HUES6 (cell line): ENCODE measurements around the gene CCDC60.
"Not testable (repeated sequence)": the region's sequence is repeated elsewhere in the genome, so short reads cannot be mapped to it uniquely, and the experiment has no call there.

Experiments used
- H3K27ac ChIP-seq: 2 replicates; pipeline ENCODE4 v1.7.0; 2013; ENCODE audit warnings: low read depth, mild to moderate bottlenecking, low read length, inconsistent platforms
- H3K27me3 ChIP-seq: 2 replicates; pipeline ENCODE4 v1.6.1; 2013; ENCODE audit warnings: low read length; ENCODE audit not compliant: control insufficient read depth, insufficient read depth
- H3K36me3 ChIP-seq: 2 replicates; pipeline ENCODE4 v1.6.1; 2013; ENCODE audit warnings: low read length; ENCODE audit not compliant: control insufficient read depth, insufficient read depth
- H3K4me1 ChIP-seq: 2 replicates; pipeline ENCODE4 v1.6.1; 2013; ENCODE audit warnings: low read length; ENCODE audit not compliant: control insufficient read depth, insufficient read depth
- H3K4me3 ChIP-seq: 2 replicates; pipeline ENCODE4 v1.5.1; 2013; ENCODE audit warnings: low read depth, low read length
- H3K9ac ChIP-seq: one replicate; pipeline ENCODE4 v1.6.1; 2013; ENCODE audit warnings: mild to moderate bottlenecking, low read length
- H3K9me3 ChIP-seq: 2 replicates; pipeline ENCODE4 v1.6.1; 2013; ENCODE audit warnings: low read depth, low read length; ENCODE audit not compliant: control insufficient read depth, insufficient read depth

CCDC60 gene

GRCh38 chr12:119338593-119339363 lies 4.2 kb downstream of the CCDC60 start:
- Histone ChIP-seq H3K27me3 (peaks cover 59% of the 10 kb centered on the region), H3K4me1 (peaks cover 11% of the 10 kb centered on the region), H3K9ac (no peak overlapping the region), H3K36me3 (no peaks in the 10 kb centered on the region), H3K27ac (no peak overlapping the region), H3K9me3 (no peaks in the 10 kb centered on the region), H3K4me3 (0 out of 2 replicates have a peak overlapping the region, but pooled peaks have one; percentile 9)

- Histone ChIP-seq H3K27ac (no peak overlapping the region), H3K4me3 (no peak overlapping the region), H3K9ac (no peak overlapping the region), H3K9me3 (no peaks in the 10 kb centered on the region), H3K4me1 (peaks cover 8% of the 10 kb centered on the region), H3K36me3 (no peaks in the 10 kb centered on the region), H3K27me3 (peaks cover 51% of the 10 kb centered on the region)
Measured at GRCh38 chr12:119340578-119340977, 6.0 kb downstream of the CCDC60 start.

GRCh38 chr12:119341020-119341419 lies 6.5 kb downstream of the CCDC60 start:
- Histone ChIP-seq H3K27ac (no peak overlapping the region), H3K27me3 (peaks cover 51% of the 10 kb centered on the region), H3K4me1 (peaks cover 8% of the 10 kb centered on the region), H3K9ac (no peak overlapping the region), H3K4me3 (no peak overlapping the region), H3K9me3 (no peaks in the 10 kb centered on the region), H3K36me3 (no peaks in the 10 kb centered on the region)

- H3K4me1 ChIP-seq: peaks cover 8% of the 10 kb centered on the region
Measured at GRCh38 chr12:119341988-119342387, 7.5 kb downstream of the CCDC60 start.

DNA sequence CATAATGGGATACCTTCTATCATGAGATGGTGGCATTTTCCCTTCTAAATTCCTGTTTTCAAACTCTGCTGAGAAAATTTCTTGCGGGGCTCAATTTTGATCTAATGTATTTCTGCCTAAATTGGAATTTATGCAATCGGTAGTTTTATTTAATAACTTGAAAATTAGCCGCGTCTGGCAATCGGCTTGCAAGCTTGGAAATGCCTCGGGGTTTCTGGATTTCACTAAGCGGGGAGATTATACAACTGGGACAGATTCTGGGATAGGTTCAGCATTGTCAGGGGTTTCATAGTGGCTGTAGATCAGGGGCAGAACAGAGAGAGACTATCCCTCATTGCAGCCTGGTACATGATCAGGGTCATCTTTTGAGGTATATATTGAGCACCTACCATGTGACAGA lies 8.6 kb downstream of the CCDC60 start:
- peaks cover 8% of the 10 kb centered on the region for H3K4me1 ChIP-seq
- H3K27me3 ChIP-seq: peaks cover 30% of the 10 kb centered on the region
- H3K36me3 ChIP-seq: no peaks in the 10 kb centered on the region
- H3K9me3 ChIP-seq: no peaks in the 10 kb centered on the region
- no peak overlapping the region for H3K4me3 ChIP-seq
- H3K27ac ChIP-seq: no peak overlapping the region
- H3K9ac ChIP-seq: no peak overlapping the region

More at GRCh38 chr12:119341988-119342387, 7.5 kb downstream of the CCDC60 start:
- Histone ChIP-seq H3K9ac (no peak overlapping the region), H3K4me3 (no peak overlapping the region), H3K27ac (no peak overlapping the region), H3K36me3 (no peaks in the 10 kb centered on the region), H3K9me3 (no peaks in the 10 kb centered on the region), H3K27me3 (peaks cover 42% of the 10 kb centered on the region)

- Histone ChIP-seq H3K27me3 (no peaks in the 10 kb centered on the region; the same call in 1 of the 2 replicates), H3K4me3 (no peak overlapping the region), H3K4me1 (no peaks in the 10 kb centered on the region), H3K27ac (no peak overlapping the region), H3K36me3 (no peaks in the 10 kb centered on the region), H3K9ac (no peak overlapping the region), H3K9me3 (peaks cover 29% of the 10 kb centered on the region)
Measured at GRCh38 chr12:119354172-119354571, 19.6 kb downstream of the CCDC60 start.

GRCh38 chr12:119360366-119360765 lies 25.8 kb downstream of the CCDC60 start:
- H3K27me3 ChIP-seq, H3K9ac ChIP-seq, H3K36me3 ChIP-seq, H3K4me3 ChIP-seq, H3K27ac ChIP-seq: not testable (repeated sequence)
- peaks cover 11% of the 10 kb centered on the region for H3K4me1 ChIP-seq
- peaks cover 28% of the 10 kb centered on the region for H3K9me3 ChIP-seq

- H3K27ac ChIP-seq: no peak overlapping the region
- no peaks in the 10 kb centered on the region for H3K36me3 ChIP-seq
- H3K27me3 ChIP-seq: no peaks in the 10 kb centered on the region
- H3K4me1 ChIP-seq: peaks cover 11% of the 10 kb centered on the region
- H3K4me3 ChIP-seq: no peak overlapping the region
- no peak overlapping the region for H3K9ac ChIP-seq
- H3K9me3 ChIP-seq: peaks cover 19% of the 10 kb centered on the region
Measured at GRCh38 chr12:119363037-119363436, 28.5 kb downstream of the CCDC60 start.

DNA sequence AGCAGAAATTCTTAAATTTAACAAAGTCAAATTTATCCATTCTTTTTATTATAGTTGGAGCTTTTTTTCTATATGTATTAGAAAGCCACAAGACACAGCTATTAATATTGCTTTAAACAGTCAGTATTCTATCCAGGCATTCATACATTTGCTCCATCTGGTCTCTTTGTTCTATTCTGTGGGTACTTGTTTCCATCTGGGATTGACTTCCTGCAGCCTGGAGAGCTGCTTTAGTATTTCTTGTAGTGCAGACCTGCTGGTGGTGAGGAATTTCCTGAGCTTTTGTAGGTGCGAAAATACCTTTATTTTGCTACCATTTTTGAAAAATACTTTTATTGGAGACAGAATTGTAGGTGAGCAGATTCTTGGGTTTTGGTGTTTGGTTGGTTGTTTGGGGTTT lies 29.0 kb downstream of the CCDC60 start:
- no peaks in the 10 kb centered on the region for H3K27me3 ChIP-seq
- H3K36me3 ChIP-seq: no peaks in the 10 kb centered on the region
- H3K27ac ChIP-seq: no peak overlapping the region
- peaks cover 13% of the 10 kb centered on the region for H3K4me1 ChIP-seq
- H3K9ac ChIP-seq: no peak overlapping the region
- peaks cover 15% of the 10 kb centered on the region for H3K9me3 ChIP-seq
- H3K4me3 ChIP-seq: no peak overlapping the region

DNA sequence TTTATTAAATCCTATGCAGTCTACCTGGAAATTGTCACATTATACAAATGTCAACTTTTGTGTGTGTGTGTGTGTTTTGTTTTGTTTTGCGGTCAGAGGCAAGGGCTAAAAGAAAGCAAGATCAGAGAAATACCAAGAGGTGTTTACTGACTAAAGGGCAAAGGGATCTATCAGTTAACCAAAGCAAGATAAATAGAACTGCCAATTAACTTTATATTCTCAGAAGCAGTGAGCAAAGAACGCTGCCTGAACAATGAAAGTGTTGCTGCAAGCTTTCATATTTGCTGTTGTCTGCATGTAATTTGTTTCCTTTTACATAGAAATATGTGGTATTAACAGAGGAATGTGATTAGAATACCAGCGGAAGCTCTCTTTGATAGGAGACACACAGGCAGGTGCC lies 30.9 kb downstream of the CCDC60 start:
- Histone ChIP-seq H3K4me1 (peaks cover 32% of the 10 kb centered on the region), H3K9ac (no peak overlapping the region), H3K27ac (no peak overlapping the region), H3K27me3 (no peaks in the 10 kb centered on the region), H3K36me3 (no peaks in the 10 kb centered on the region), H3K9me3 (peaks cover 9% of the 10 kb centered on the region), H3K4me3 (no peak overlapping the region)

GRCh38 chr12:119366007-119366406 lies 31.5 kb downstream of the CCDC60 start:
- peaks cover 33% of the 10 kb centered on the region for H3K4me1 ChIP-seq
- H3K27me3 ChIP-seq: no peaks in the 10 kb centered on the region
- no peak overlapping the region for H3K9ac ChIP-seq
- no peak overlapping the region for H3K4me3 ChIP-seq
- H3K36me3 ChIP-seq: no peaks in the 10 kb centered on the region
- no peak overlapping the region for H3K27ac ChIP-seq
- H3K9me3 ChIP-seq: peaks cover 8% of the 10 kb centered on the region
